ENCODE results near the gene SLC6A6. TPM values are rescaled to one million over a fixed set of nuclear protein-coding genes. Genes with fewer than 3 reads are reported as not detected.

The SLC6A6 gene
- total and polyA plus RNA-seq, 10 of the 15 experiments (the other 5 are each of a cell fraction or from before 2014, with no cell fraction given): 5.6 to 47.0 (median 20.2) TPM

DNA sequence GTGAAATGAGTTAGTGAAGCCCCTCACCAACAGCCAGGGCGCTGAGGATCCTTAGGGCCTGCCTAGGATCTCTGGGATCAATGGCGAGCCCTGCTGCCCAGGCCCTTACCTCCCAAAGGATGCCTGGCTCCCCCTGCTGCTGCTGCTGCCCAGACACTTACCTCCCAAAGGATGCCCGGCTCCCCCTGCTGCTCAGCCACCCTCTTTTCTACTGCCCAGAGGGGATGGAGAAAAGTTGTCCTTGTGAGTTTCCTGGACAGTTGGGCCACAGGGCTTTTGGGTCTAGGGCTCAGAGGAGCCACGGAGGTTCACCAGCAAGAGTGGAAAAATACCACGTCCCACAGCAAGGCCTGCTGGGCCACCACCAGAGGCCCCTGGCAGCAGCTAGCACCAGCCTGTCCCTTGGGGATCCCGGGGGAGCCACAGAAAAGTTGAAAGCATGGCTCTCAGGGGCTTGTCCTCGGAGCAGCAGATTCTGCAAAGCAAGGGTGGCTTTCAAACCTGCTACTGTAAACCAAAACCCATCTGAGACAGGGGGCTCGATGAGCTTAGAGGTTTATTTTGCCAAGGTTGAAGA is 59.4 kb downstream of the SLC6A6 start:
- H3K9me3 ChIP-seq (replicated peaks; ENCODE audit: control insufficient read depth, insufficient read depth, low read length): no peaks in the 10 kb centered on the region
- WGBS (ENCODE audit: insufficient coverage, insufficient replicate concordance, low lambda C conversion rate, missing lambda C conversion rate): 45% methylated on average over 8 of the region's 8 CpGs
- H3K4me1 ChIP-seq (ENCODE audit: control insufficient read depth, insufficient read depth, low read length): no peaks in the 10 kb centered on the region
- H3K9ac ChIP-seq (ENCODE audit: control insufficient read depth, insufficient read depth, low read length): no peak overlapping the region
- in situ Hi-C loops (cut with MboI): loop anchor here (5.0 kb wide), 2 partner anchors 200 to 565 kb away; no protein-coding TSS in a partner anchor
- H4K20me1 ChIP-seq (ENCODE audit: control insufficient read depth, insufficient read depth): no peaks in the 10 kb centered on the region
- no TSS peak for BruUV-seq (replicated peaks)
- no peak overlapping the region for H3K27ac ChIP-seq (ENCODE audit: control insufficient read depth, insufficient read depth)
- ATAC-seq (peak; percentile 85), FAIRE-seq (no peak), DNase-seq (ENCODE audit: low read depth, low spot score) (no peak)
- no peak overlapping the region for H2AFZ ChIP-seq (ENCODE audit: control insufficient read depth, low read depth, low read length)
- CTCF ChIA-PET: interaction anchor here (0.7 to 3.1 kb wide), 23 partner anchors 12 to 565 kb away, joined by 3 to 17 read pairs (median 5); partner anchors contain the start of gene SLC6A6
- H3K36me3 ChIP-seq (ENCODE audit: control insufficient read depth in 2 of 2, insufficient read depth in 2 of 2, low read length in 1 of 2): peaks cover 4 to 9% of the 10 kb centered on the region in 2 experiments; a peak in 3 of 4 replicates
- no peaks in the 10 kb centered on the region for H3K79me2 ChIP-seq (ENCODE audit: control insufficient read depth, insufficient read depth, low read length)
- no peaks in the 10 kb centered on the region for H3K27me3 ChIP-seq (replicated peaks in 1 of 2; ENCODE audit: control insufficient read depth in 2 of 2, insufficient read depth in 2 of 2, low read length in 1 of 2)
- H3K4me2 ChIP-seq (ENCODE audit: control insufficient read depth, insufficient read depth): no peak overlapping the region
- POLR2A ChIA-PET: interaction anchor here (0.8 kb wide), 1 partner anchor 28 kb away, joined by 4 read pairs; no protein-coding TSS in a partner anchor
- H3K4me3 ChIP-seq: no peak overlapping the region
- SMC1A ChIA-PET (ENCODE audit: uncharacterized antibody, unreplicated experiment): interaction anchor here (0.6 to 2.6 kb wide), 16 partner anchors 28 to 292 kb away, joined by 3 to 18 read pairs (median 4); partner anchors contain the start of gene SLC6A6
- RAD21 ChIA-PET (ENCODE audit: unreplicated experiment): interaction anchor here (0.5 to 2.5 kb wide), 5 partner anchors 30 to 258 kb away, joined by 3 to 11 read pairs (median 4); no protein-coding TSS in a partner anchor
- intact Hi-C loops (cut with micrococcal nuclease; ENCODE audit: unreplicated experiment): no loop called here
- TF ChIP-seq HDAC2 (IDR thresholded peaks at IDR 0.05) (no peak), BACH1 (IDR thresholded peaks at IDR 0.05; ENCODE audit: borderline replicate concordance) (0 out of 2 replicates have a peak, but pooled peaks have one; percentile 40), NBN (IDR thresholded peaks at IDR 0.05) (no peak), BMI1 (IDR thresholded peaks at IDR 0.05; ENCODE audit: borderline replicate concordance) (no peak), JUNB (IDR thresholded peaks at IDR 0.05) (no peak), ETV6 (conservative IDR thresholded peaks at IDR 0.05 in 1 of 2, IDR thresholded peaks at IDR 0.05 in 1 of 2; ENCODE audit: borderline replicate concordance in 1 of 2, low read depth in 1 of 2) (no peak), YY1 (IDR thresholded peaks at IDR 0.05; ENCODE audit: low read depth, low read length) (peak; percentile 49; the same call in 1 of the 2 replicates), RAD21 (IDR thresholded peaks at IDR 0.05; ENCODE audit: insufficient read depth, low read depth, low read length) (peak; percentile 87), SMC3 (IDR thresholded peaks at IDR 0.05; ENCODE audit: borderline replicate concordance, low read length) (peak; percentile 85), KDM1A (IDR thresholded peaks at IDR 0.05; ENCODE audit: borderline replicate concordance) (no peak), NR2F1 (conservative IDR thresholded peaks at IDR 0.05) (no peak), SMAD1 (IDR thresholded peaks at IDR 0.05; ENCODE audit: low read depth, partially characterized antibody) (no peak), PAX5 (IDR thresholded peaks at IDR 0.05; ENCODE audit: borderline replicate concordance, low read depth, low read length) (no peak), STAT3 (IDR thresholded peaks at IDR 0.05; ENCODE audit: low read depth, low read length) (no peak), GATAD2B (conservative IDR thresholded peaks at IDR 0.05; ENCODE audit: low read depth) (no peak)
- TF ChIP-seq, protein P1, sequence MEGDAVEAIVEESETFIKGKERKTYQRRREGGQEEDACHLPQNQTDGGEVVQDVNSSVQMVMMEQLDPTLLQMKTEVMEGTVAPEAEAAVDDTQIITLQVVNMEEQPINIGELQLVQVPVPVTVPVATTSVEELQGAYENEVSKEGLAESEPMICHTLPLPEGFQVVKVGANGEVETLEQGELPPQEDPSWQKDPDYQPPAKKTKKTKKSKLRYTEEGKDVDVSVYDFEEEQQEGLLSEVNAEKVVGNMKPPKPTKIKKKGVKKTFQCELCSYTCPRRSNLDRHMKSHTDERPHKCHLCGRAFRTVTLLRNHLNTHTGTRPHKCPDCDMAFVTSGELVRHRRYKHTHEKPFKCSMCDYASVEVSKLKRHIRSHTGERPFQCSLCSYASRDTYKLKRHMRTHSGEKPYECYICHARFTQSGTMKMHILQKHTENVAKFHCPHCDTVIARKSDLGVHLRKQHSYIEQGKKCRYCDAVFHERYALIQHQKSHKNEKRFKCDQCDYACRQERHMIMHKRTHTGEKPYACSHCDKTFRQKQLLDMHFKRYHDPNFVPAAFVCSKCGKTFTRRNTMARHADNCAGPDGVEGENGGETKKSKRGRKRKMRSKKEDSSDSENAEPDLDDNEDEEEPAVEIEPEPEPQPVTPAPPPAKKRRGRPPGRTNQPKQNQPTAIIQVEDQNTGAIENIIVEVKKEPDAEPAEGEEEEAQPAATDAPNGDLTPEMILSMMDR (IDR thresholded peaks at IDR 0.05 in 2 of 3, conservative IDR thresholded peaks at IDR 0.05 in 1 of 3; ENCODE audit: control insufficient read depth in 2 of 3, extremely low read depth in 1 of 3, insufficient read depth in 1 of 3, low read depth in 3 of 3, low read length in 3 of 3): peak; percentile 65 to 96 (median 70); a peak in 5 of 6 replicates
- TF ChIP-seq, protein P2, sequence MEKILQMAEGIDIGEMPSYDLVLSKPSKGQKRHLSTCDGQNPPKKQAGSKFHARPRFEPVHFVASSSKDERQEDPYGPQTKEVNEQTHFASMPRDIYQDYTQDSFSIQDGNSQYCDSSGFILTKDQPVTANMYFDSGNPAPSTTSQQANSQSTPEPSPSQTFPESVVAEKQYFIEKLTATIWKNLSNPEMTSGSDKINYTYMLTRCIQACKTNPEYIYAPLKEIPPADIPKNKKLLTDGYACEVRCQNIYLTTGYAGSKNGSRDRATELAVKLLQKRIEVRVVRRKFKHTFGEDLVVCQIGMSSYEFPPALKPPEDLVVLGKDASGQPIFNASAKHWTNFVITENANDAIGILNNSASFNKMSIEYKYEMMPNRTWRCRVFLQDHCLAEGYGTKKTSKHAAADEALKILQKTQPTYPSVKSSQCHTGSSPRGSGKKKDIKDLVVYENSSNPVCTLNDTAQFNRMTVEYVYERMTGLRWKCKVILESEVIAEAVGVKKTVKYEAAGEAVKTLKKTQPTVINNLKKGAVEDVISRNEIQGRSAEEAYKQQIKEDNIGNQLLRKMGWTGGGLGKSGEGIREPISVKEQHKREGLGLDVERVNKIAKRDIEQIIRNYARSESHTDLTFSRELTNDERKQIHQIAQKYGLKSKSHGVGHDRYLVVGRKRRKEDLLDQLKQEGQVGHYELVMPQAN (conservative IDR thresholded peaks at IDR 0.05): no peak
- TF ChIP-seq, protein P3, sequence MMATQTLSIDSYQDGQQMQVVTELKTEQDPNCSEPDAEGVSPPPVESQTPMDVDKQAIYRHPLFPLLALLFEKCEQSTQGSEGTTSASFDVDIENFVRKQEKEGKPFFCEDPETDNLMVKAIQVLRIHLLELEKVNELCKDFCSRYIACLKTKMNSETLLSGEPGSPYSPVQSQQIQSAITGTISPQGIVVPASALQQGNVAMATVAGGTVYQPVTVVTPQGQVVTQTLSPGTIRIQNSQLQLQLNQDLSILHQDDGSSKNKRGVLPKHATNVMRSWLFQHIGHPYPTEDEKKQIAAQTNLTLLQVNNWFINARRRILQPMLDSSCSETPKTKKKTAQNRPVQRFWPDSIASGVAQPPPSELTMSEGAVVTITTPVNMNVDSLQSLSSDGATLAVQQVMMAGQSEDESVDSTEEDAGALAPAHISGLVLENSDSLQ (IDR thresholded peaks at IDR 0.05): no peak

Data from GM12878 (cell line).